HepG2 (cell line): ENCODE results near the gene YWHAH. TPM values are rescaled to one million over a fixed set of nuclear protein-coding genes. Genes with fewer than 3 reads are reported as not detected.

Experiments
- ATAC-seq: fragments of 200-7000 bp; cut with Tn5 transposase; 3 replicates; pipeline ENCODE4 v1.9.1; 2020; ENCODE audit warnings: mild to moderate bottlenecking, moderate library complexity
- BruUV-seq: library from RNA; stranded (reverse); fragments of 400-500 nt; replicated peaks from 2 replicates; lab custom pipeline; 2021; lab: Mats Ljungman, UMichigan
- CTCF ChIA-PET: fragments of 300-600 bp; formaldehyde crosslinking; extraction: SDS; loops from one replicate; lab custom pipeline; 2021; ENCODE audit warnings: low total read pairs, inconsistent platforms, low intra/inter-chr PET ratio; lab: Yijun Ruan, JAX
- POLR2A ChIA-PET: fragments of 350-600 bp; sonication (Branson Sonifier 250); formaldehyde crosslinking; loops from one replicate; lab custom pipeline; 2020; ENCODE audit warnings: antibody characterized with exemption, inconsistent platforms; lab: Yijun Ruan, JAX
- DNase-seq: peaks from one replicate; pipeline ENCODE4 v3.0.0-alpha.2; 2015; ENCODE audit warnings: low spot score
- FAIRE-seq: peaks from 3 replicates; lab custom pipeline; 2011; peaks lifted over from hg19 to GRCh38; lab: Jason Lieb, UNC
- H2AFZ ChIP-seq: one replicate; pipeline ENCODE4 v1.6.1; 2011; ENCODE audit warnings: low read length, inconsistent platforms
- H3K27ac ChIP-seq: fragments of 300-600 bp; 3 replicates; pipeline ENCODE4 v1.8.0; 2011; ENCODE audit warnings: mixed run types, mild to moderate bottlenecking, mixed read lengths, low read length, inconsistent platforms; ENCODE audit not compliant: insufficient read depth; ENCODE audit errors: extremely low read length
- H3K27me3 ChIP-seq, 2 experiments: fragments of 200-600 bp in 1 of 2; 2 replicates in 1 of 2; 3 replicates in 1 of 2; pipeline versions ENCODE4 v1.6.0 to v1.8.0; 2011; ENCODE audit warnings: low read length in 2 of 2, mild to moderate bottlenecking in 2 of 2, moderate library complexity in 2 of 2, inconsistent platforms in 1 of 2; ENCODE audit not compliant: insufficient read depth in 2 of 2, control insufficient read depth in 1 of 2
- H3K36me3 ChIP-seq, 2 experiments: fragments of 200-600 bp in 1 of 2; replicated peaks in 1 of 2; 2 replicates in 1 of 2; 3 replicates in 1 of 2; pipeline versions ENCODE4 v1.5.1 to v1.8.0; 2011; ENCODE audit warnings: low read length in 2 of 2, inconsistent platforms in 1 of 2; ENCODE audit not compliant: insufficient read depth in 2 of 2, control insufficient read depth in 1 of 2
- H3K4me1 ChIP-seq: 2 replicates; pipeline ENCODE4 v1.5.1; 2012; ENCODE audit warnings: low read length, inconsistent platforms; ENCODE audit not compliant: insufficient read depth
- H3K4me2 ChIP-seq: 2 replicates; pipeline ENCODE4 v1.6.0; 2011; ENCODE audit warnings: low read depth, low read length, inconsistent platforms
- H3K4me3 ChIP-seq, 3 experiments: fragments of 200-600 bp in 1 of 3; sonication (generic), shearing (Covaris generic) in 1 of 3; replicated peaks in 1 of 3; 2 replicates each; pipeline ENCODE4 v1.5.1; 2011 to 2016; ENCODE audit warnings: low read length in 3 of 3, inconsistent platforms in 2 of 3, low read depth in 2 of 3, mild to moderate bottlenecking in 2 of 3, control low read depth in 1 of 3, mixed read lengths in 1 of 3; ENCODE audit not compliant: insufficient read depth in 1 of 3
- H3K79me2 ChIP-seq: one replicate; pipeline ENCODE4 v1.6.1; 2011; ENCODE audit warnings: low read length, inconsistent platforms; ENCODE audit not compliant: insufficient read depth
- H3K9ac ChIP-seq: 2 replicates; pipeline ENCODE4 v1.6.0; 2011; ENCODE audit warnings: mild to moderate bottlenecking, low read depth, low read length, inconsistent platforms; ENCODE audit not compliant: insufficient read depth
- H3K9me3 ChIP-seq: 2 replicates; pipeline ENCODE4 v1.5.1; 2012; ENCODE audit warnings: mild to moderate bottlenecking, low read length
- H4K20me1 ChIP-seq: 2 replicates; pipeline ENCODE4 v1.6.0; 2011; ENCODE audit warnings: inconsistent platforms, mild to moderate bottlenecking, low read length, moderate library complexity; ENCODE audit not compliant: insufficient read depth
- HOXA5 ChIP-seq: sonication (generic); formaldehyde crosslinking; IDR thresholded peaks from 2 replicates; pipeline ENCODE4 v1.4.0; 2020; ENCODE audit warnings: missing genetic modification reagents
- MAFF ChIP-seq: IDR thresholded peaks from 2 replicates; pipeline ENCODE4 v1.6.1; 2011; ENCODE audit warnings: low read depth, low read length, improper control_type of control experiment
- MAFK ChIP-seq, 2 experiments: IDR thresholded peaks in 1 of 2; conservative IDR thresholded peaks in 1 of 2; 2 replicates each; pipeline ENCODE4 v1.6.1; 2011; ENCODE audit warnings: improper control_type of control experiment in 2 of 2, low read length in 2 of 2
- MAZ ChIP-seq, 2 experiments: sonication (generic) in 1 of 2; formaldehyde crosslinking in 1 of 2; IDR thresholded peaks; 2 replicates each; pipeline versions ENCODE4 v1.5.0 to v1.6.1; 2012 to 2020; ENCODE audit warnings: low read depth in 2 of 2, mild to moderate bottlenecking in 2 of 2, borderline replicate concordance in 1 of 2, improper control_type of control experiment in 1 of 2, low read length in 1 of 2, missing genetic modification reagents in 1 of 2, moderate library complexity in 1 of 2
- NR2F1 ChIP-seq, 2 experiments: fragments of 450-650 bp in 1 of 2; formaldehyde crosslinking in 1 of 2; IDR thresholded peaks; 2 replicates each; pipeline versions ENCODE4 v1.5.0 to v1.6.1; 2016 to 2020; ENCODE audit warnings: mild to moderate bottlenecking in 1 of 2, missing compliant biosample characterization in 1 of 2, missing genetic modification reagents in 1 of 2, moderate library complexity in 1 of 2
- SNRNP70 ChIP-seq: fragments of 200-400 bp; formaldehyde crosslinking; IDR thresholded peaks from 2 replicates; pipeline ENCODE4 v1.6.1; 2017; ENCODE audit warnings: mild to moderate bottlenecking, low read depth, low read length, moderate library complexity
- TARDBP ChIP-seq: sonication (generic); formaldehyde crosslinking; IDR thresholded peaks from 2 replicates; pipeline ENCODE4 v1.8.0; 2022; ENCODE audit warnings: mild to moderate bottlenecking, missing genetic modification reagents
- WIZ ChIP-seq: sonication (generic); formaldehyde crosslinking; IDR thresholded peaks from 2 replicates; pipeline ENCODE4 v1.5.1; 2020; ENCODE audit warnings: mild to moderate bottlenecking, missing genetic modification reagents
- ZFP37 ChIP-seq: sonication (generic); formaldehyde crosslinking; IDR thresholded peaks from 2 replicates; pipeline ENCODE4 v1.4.0; 2020; ENCODE audit warnings: missing genetic modification reagents, borderline replicate concordance
- ZNF44 ChIP-seq: sonication (generic); formaldehyde crosslinking; IDR thresholded peaks from 2 replicates; pipeline ENCODE4 v1.5.1; 2020; ENCODE audit warnings: mild to moderate bottlenecking, missing genetic modification reagents
- ZNF607 ChIP-seq: sonication (generic); formaldehyde crosslinking; IDR thresholded peaks from 2 replicates; pipeline ENCODE4 v1.5.1; 2020; ENCODE audit warnings: missing genetic modification reagents, mild to moderate bottlenecking, borderline replicate concordance
- WGBS: methylation state at CpG from one replicate; pipeline ENCODE4 v1.1.6; 2017; ENCODE audit warnings: low lambda C conversion rate; 5-methylcytosine and 5-hydroxymethylcytosine counted together
- in situ Hi-C: cut with HindIII; loops from 2 replicates; pipeline ENCODE4 v1.10.0; 2017; ENCODE audit warnings: low pct_unique_long_range_greater_than_20kb; ENCODE audit not compliant: extremely low pct_ligation_motif_present
- intact Hi-C: fragments of 100-400 bp; cut with micrococcal nuclease; formaldehyde crosslinking; loops from one replicate; pipeline ENCODE4 v1.10.0; 2022; ENCODE audit not compliant: unreplicated experiment
- polyA plus RNA-seq, 8 experiments: library from polyadenylated mRNA; depleted of rRNA in 3 of 8; stranded (reverse) in 7 of 8; unstranded in 1 of 8; fragments of >200 nt; fragmentation: Illumina TruSeq in 4 of 8; extraction: Trizol in 4 of 8; gene quantifications; 2 replicates each; pipeline versions ENCODE4 v1.2.1 to v1.2.3, GENCODE V29; 2011 to 2016; ENCODE audit warnings: low read depth in 4 of 8, missing spikeins in 1 of 8, mixed read lengths in 1 of 8; ENCODE audit not compliant: insufficient read depth in 1 of 8
- total RNA-seq, 5 experiments: library from RNA; depleted of rRNA; stranded (reverse); fragments of >200 nt; fragmentation: Illumina TruSeq; extraction: Trizol; gene quantifications; 2 replicates each; pipeline ENCODE4 v1.2.3, GENCODE V29; 2016; ENCODE audit warnings: low read depth in 1 of 5
- TF ChIP-seq, protein P1 (sequence below), 2 experiments: sonication (generic) in 1 of 2; formaldehyde crosslinking in 1 of 2; IDR thresholded peaks; 2 replicates each; pipeline versions ENCODE4 v1.6.1 to v1.9.0; 2014 to 2022; ENCODE audit warnings: antibody characterized with exemption in 1 of 2, borderline replicate concordance in 1 of 2, inconsistent platforms in 1 of 2, low read depth in 1 of 2, missing genetic modification reagents in 1 of 2
- TF ChIP-seq, protein P2 (sequence below): IDR thresholded peaks from 2 replicates; pipeline ENCODE4 v1.4.0; 2020; ENCODE audit warnings: mild to moderate bottlenecking, missing genetic modification reagents

YWHAH gene
- total and polyA plus RNA-seq, 2 of the 13 experiments (the other 11 are each of a cell fraction or from before 2014, with no cell fraction given), result 35.6 to 92.7 TPM

DNA sequence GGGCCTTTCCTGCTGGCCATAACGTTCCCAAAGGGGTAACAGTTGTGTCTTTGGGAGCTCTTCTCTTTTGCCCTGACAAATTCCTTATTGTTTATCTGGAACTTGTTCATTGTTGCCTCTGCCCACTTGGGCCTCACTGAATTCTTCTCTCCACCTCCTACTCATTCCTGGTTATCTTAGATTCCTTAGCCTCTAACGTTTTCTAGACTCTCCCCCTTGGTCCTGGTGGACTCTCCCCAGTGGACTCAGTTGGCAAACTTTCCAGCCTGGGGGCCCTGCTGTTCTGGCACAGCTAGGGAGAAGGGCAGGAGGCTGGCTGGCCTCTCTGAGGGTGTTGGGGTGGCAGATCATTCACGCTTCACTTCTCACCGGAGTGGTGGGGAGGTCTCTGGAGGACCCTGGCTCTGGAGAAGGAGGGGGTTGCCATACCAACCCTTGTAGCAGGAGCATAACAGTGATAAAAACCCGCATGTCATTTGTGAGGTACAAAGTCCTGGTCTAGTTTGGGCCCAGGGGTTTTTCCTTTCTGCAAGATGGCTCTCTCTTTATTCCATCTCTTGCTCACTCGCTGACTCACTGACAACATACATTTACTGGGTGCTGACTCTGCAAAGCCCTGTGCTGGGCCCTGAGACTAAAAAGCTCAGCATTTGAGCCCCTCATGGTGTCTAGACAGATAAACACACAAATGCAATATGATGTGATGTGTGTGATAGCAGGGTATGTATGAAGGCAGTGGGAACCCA is 39.7 kb downstream of the YWHAH start:
- Histone ChIP-seq H3K9me3 (no peaks in the 10 kb centered on the region), H3K79me2 (no peaks in the 10 kb centered on the region), H3K27me3 (peaks cover 0 to 1% of the 10 kb centered on the region in 2 experiments; a peak in 2 of 5 replicates), H4K20me1 (no peaks in the 10 kb centered on the region), H3K4me1 (no peaks in the 10 kb centered on the region), H3K36me3 (no peaks in the 10 kb centered on the region), H3K27ac (no peak overlapping the region), H3K4me3 (no peak overlapping the region), H3K9ac (no peak overlapping the region), H2AFZ (no peak overlapping the region), H3K4me2 (no peak overlapping the region)
- FAIRE-seq, result no peak
- TF ChIP-seq ZNF44 (CRISPR knock-in tag), result no peak
- TF ChIP-seq HOXA5, result no peak
- TF ChIP-seq NR2F1 (CRISPR knock-in tag; IDR thresholded peaks at IDR 0.05), result no peak
- TF ChIP-seq SNRNP70, result no peak
- peak; percentile 34 to 65 for TF ChIP-seq MAFK (conservative IDR thresholded peaks at IDR 0.05 in 1 of 2, IDR thresholded peaks at IDR 0.05 in 1 of 2; ENCODE audit: low read length in 2 of 2)
- TF ChIP-seq, protein P1, sequence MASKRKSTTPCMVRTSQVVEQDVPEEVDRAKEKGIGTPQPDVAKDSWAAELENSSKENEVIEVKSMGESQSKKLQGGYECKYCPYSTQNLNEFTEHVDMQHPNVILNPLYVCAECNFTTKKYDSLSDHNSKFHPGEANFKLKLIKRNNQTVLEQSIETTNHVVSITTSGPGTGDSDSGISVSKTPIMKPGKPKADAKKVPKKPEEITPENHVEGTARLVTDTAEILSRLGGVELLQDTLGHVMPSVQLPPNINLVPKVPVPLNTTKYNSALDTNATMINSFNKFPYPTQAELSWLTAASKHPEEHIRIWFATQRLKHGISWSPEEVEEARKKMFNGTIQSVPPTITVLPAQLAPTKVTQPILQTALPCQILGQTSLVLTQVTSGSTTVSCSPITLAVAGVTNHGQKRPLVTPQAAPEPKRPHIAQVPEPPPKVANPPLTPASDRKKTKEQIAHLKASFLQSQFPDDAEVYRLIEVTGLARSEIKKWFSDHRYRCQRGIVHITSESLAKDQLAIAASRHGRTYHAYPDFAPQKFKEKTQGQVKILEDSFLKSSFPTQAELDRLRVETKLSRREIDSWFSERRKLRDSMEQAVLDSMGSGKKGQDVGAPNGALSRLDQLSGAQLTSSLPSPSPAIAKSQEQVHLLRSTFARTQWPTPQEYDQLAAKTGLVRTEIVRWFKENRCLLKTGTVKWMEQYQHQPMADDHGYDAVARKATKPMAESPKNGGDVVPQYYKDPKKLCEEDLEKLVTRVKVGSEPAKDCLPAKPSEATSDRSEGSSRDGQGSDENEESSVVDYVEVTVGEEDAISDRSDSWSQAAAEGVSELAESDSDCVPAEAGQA (IDR thresholded peaks at IDR 0.05; ENCODE audit: low read depth), result no peak
- TF ChIP-seq, protein P1 (CRISPR knock-in tag; IDR thresholded peaks at IDR 0.05; ENCODE audit: borderline replicate concordance), result no peak
- no peak for TF ChIP-seq WIZ (CRISPR knock-in tag)
- TF ChIP-seq, protein P2, sequence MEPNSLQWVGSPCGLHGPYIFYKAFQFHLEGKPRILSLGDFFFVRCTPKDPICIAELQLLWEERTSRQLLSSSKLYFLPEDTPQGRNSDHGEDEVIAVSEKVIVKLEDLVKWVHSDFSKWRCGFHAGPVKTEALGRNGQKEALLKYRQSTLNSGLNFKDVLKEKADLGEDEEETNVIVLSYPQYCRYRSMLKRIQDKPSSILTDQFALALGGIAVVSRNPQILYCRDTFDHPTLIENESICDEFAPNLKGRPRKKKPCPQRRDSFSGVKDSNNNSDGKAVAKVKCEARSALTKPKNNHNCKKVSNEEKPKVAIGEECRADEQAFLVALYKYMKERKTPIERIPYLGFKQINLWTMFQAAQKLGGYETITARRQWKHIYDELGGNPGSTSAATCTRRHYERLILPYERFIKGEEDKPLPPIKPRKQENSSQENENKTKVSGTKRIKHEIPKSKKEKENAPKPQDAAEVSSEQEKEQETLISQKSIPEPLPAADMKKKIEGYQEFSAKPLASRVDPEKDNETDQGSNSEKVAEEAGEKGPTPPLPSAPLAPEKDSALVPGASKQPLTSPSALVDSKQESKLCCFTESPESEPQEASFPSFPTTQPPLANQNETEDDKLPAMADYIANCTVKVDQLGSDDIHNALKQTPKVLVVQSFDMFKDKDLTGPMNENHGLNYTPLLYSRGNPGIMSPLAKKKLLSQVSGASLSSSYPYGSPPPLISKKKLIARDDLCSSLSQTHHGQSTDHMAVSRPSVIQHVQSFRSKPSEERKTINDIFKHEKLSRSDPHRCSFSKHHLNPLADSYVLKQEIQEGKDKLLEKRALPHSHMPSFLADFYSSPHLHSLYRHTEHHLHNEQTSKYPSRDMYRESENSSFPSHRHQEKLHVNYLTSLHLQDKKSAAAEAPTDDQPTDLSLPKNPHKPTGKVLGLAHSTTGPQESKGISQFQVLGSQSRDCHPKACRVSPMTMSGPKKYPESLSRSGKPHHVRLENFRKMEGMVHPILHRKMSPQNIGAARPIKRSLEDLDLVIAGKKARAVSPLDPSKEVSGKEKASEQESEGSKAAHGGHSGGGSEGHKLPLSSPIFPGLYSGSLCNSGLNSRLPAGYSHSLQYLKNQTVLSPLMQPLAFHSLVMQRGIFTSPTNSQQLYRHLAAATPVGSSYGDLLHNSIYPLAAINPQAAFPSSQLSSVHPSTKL (CRISPR knock-in tag), result no peak
- TF ChIP-seq MAFF, result peak; percentile 44; the same call in 1 of the 2 replicates
- no peak for TF ChIP-seq TARDBP
- no peak for TF ChIP-seq MAZ (IDR thresholded peaks at IDR 0.05; ENCODE audit: borderline replicate concordance, low read depth, low read length)
- TF ChIP-seq MAZ (CRISPR knock-in tag; IDR thresholded peaks at IDR 0.05; ENCODE audit: low read depth), result no peak
- no peak for TF ChIP-seq ZFP37 (CRISPR knock-in tag)
- no peak for TF ChIP-seq ZNF607 (CRISPR knock-in tag)
- POLR2A ChIA-PET, result interaction anchor here (0.6 kb wide), 1 partner anchor 683 kb away, joined by 3 read pairs; no protein-coding TSS in a partner anchor
- DNase-seq, result no peak
- intact Hi-C loops, result no loop called here
- no peak for ATAC-seq
- no TSS peak for BruUV-seq
- WGBS, result 40% methylated on average over 6 of the region's 6 CpGs
- CTCF ChIA-PET, result no interaction called here
- in situ Hi-C loops, result no loop called here
